Stimulated activated CD4-positive, alpha-beta T cell treated with anti-CD3 and anti-CD28 coated beads, Interleukin-1b, Interleukin-23, amount 100 ng/mL, for 1 hour (primary cell): ENCODE results near the gene CTAG1A.
A peak's percentile ranks its signal among the peaks of the same experiment; 100 is the strongest.
"Not testable (repeated sequence)": the region's sequence is repeated elsewhere in the genome, so short reads cannot be mapped to it uniquely, and the experiment has no call there.

Experiments
- DNase-seq, 2 donors: peaks; one replicate each; pipeline ENCODE4 v3.0.0-alpha.2; 2020; ENCODE audit warnings: low read depth in 2 of 2

The CTAG1A gene

GRCh38 chrX:154584585-154585183 is at the start of gene CTAG1A:
Gene CTAG1A (plus strand): TSS chrX:154585133. CDS start chrX:154585207, 74 bp downstream.
- DNase-seq: not testable (repeated sequence)

- no peak for DNase-seq
Measured at GRCh38 chrX:154535892-154536291, 49.0 kb upstream of the CTAG1A start.

- no peak for DNase-seq
Measured at GRCh38 chrX:154539077-154539476, 45.9 kb upstream of the CTAG1A start.

DNA sequence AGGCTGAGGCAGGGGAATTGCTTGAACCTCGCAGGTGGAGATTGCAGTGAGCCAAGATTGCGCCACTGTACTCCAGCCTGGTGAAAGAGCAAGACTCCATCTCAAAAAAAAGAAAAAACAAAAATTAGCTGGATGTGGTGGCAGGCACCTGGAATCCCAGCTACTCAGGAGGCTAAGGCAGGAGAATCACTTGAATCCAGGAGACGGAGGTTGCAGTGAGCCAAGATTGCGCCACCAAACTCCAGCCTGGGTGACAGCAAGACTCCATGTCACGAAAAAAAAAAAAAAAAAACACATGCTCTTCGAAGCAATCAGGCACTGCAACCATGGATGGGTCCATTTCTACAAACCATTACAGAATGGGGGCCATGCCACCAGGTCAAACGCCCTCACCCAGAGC is 44.6 kb upstream of the CTAG1A start:
- not testable (repeated sequence) for DNase-seq

- DNase-seq: no peak
Measured at GRCh38 chrX:154540897-154541535, 43.9 kb upstream of the CTAG1A start.

GRCh38 chrX:154541589-154541895 is 43.4 kb upstream of the CTAG1A start:
- no peak for DNase-seq

- peak in 1 of 2 donors; percentile 35 for DNase-seq
Measured at GRCh38 chrX:154541896-154542722, 42.8 kb upstream of the CTAG1A start.

DNA sequence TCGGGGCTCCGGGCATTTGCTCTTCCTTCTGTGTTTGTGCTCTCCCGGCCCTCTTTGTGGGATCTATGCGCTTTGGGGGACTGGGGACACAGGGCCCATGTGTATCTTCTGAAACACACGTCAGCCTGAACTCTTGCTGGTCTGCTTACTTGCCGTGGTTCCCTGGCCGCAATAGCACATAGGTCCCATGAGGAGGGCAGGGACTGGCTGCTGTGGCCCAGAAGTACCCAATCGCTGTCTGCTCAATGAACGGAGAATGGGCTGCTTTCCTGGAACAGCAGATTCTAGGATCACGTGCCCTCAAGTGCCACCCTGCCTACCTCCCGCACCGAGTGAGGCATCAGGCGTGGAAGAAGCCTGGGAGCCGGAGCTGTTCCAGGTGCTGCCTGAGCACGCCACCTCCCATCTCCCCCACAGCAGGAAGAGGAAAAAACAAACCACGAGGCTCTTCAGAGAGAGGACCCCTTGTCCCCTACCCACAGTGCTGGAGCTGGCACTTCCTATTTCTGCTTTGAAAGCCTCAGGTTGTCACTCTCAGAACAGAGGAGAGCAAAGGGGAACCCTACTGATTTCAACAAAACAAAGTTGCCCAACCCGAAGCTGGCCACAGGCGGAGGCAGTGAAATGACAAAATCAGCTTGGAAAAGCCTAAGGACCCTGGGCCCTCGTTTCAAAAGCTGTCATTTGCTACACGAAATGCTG is 42.1 kb upstream of the CTAG1A start:
- no peak for DNase-seq

DNA sequence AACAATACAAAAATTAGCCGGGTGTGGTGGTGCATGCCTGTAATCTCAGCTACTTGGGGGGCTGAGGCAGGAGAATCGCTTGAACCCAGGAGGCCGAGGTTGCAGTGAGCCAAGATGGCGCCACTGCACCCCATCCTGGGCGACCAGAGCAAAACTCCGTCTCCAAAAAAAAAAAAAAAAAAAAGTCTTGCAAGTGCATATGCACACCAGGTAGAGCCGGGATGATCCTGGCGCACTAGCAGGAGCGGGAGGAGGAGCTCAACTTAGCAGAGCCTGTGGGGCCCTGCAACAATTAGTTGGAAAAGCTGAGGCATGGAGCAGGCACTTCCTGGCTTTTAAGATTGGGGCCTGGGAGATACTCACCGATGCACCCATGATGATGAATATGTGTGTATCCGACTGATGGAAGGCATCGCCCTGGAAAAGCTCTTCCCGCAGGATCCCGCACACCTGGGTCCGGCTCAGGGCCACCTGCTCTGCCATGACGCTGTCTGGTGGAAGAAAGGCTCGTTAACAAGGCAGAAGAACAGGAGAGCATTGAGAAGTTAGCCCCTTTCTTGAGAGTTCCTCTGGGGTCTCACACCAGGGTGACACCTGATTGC is 39.2 kb upstream of the CTAG1A start:
- DNase-seq: no peak

GRCh38 chrX:154546354-154547244 is 38.3 kb upstream of the CTAG1A start, which contains the start of gene G6PD:
Gene G6PD (minus strand): TSS chrX:154546846. CDS start chrX:154546155, 691 bp downstream.
- DNase-seq: peak; percentile 63 to 64

DNA sequence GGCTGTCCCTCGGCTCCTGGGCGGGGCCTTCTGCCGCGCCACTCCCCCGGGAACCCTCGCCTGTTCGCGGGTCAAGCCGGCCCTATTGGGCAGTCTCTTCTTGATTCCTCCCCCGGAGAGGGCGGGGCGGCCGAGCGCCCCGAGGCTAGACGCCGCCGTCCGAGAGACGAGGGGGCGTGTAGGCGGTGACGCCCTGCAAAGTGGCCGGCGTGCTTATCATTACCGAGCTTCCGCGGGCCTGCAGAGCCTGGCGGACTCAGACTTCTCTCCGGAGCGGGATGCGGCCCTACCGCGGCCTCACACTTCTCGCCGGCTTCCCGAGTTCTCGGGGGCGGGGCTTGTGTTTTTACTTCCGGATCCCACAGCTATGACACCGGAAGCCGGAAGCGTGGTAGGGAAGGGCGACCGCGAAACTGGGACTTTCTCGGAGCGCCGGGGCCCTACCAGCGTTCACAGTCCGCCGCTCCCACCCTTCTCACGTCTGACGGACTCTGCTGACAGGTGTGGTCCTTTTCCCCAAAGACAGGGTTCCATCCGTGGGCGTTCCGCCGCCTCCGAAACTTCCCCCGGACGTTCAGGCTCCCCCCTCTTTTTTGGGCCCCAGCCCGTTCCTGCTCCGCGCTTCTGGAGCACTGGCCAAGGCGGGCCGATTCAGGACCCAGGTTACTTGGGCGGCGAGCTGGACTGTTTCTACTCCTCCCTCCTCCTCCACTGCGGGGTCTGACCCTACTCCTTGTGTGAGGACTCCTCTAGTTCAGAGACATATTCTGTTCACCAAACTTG is 37.5 kb upstream of the CTAG1A start, which contains the start of gene IKBKG:
IKBKG (plus strand) TSS at position 376 of the 783 bp plus-strand sequence. CDS start 4,383 bp downstream, outside the sequence.
- peak; percentile 70 to 73 for DNase-seq

DNA sequence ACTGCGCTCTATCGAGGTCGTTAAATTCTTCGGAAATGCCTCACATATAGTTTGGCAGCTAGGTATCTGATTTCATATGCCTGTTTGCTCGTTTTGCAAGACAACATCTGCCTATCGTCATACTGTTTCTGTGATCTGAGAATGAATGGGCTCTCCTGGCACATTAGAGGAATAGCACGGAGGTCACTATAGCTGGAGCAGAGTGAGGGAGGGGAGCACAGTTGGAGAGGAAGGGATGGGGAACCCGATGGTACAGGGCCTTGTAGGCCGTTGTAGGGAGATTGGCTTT is 37.0 kb upstream of the CTAG1A start:
- no peak for DNase-seq

DNA sequence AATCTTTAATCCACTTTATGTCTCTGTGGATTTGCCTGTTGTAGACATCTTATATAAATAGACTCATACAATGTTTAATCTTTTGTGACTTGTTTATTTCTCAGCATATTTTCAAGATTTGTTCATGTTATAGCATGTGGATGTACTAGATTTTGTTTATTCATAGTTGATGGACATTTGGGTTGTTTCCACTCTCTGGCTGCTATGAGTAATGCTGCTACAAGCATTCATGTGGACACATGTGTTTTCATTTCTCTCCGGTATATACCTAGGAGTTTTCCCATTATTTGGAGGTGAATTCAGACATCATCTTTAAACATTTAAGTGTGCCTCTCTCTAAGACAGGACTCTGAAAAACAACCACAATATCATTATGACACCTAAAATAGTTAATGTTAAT is 35.2 kb upstream of the CTAG1A start:
- no peak for DNase-seq

GRCh38 chrX:154552112-154552806 is 32.7 kb upstream of the CTAG1A start:
- not testable (repeated sequence) for DNase-seq

GRCh38 chrX:154558060-154558690 is 26.8 kb upstream of the CTAG1A start:
- not testable (repeated sequence) for DNase-seq

DNA sequence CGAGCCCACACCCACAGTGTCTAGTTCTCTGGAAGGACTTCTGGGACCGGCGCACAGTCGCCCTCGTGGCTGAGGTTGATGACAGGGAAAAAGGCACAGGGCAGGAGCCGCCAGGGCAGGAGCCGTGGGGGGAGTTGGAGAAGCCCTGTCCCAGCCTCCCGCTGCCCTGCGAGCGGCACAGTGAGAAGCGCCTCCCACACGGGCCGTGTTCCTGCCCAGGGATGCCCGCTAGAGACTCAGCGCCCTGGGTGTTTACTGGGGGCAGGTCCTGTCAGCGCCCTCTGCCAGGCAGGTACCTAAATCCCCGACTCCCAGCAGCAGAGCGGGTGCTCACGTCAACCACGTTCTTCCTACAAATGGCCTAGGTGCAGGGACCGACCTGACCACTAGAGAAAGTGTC is 26.0 kb upstream of the CTAG1A start:
- not testable (repeated sequence) for DNase-seq

DNA sequence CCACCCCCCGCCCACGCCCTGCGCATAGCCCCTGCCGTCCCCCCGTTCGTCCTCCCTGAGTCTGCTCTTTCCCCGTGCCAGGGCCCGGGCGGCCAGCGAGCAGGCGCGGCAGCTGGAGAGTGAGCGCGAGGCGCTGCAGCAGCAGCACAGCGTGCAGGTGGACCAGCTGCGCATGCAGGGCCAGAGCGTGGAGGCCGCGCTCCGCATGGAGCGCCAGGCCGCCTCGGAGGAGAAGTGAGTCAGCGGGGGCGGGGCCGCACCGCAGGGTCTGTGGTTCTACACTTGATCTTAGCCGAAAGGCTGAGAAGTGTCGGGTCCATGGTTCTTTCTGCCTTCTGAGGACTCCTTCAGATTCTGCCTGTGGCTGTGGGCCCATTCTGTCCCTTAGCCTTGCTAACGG is 24.6 kb upstream of the CTAG1A start:
- not testable (repeated sequence) for DNase-seq

GRCh38 chrX:154562295-154562694 is 22.6 kb upstream of the CTAG1A start:
- DNase-seq: not testable (repeated sequence)

DNA sequence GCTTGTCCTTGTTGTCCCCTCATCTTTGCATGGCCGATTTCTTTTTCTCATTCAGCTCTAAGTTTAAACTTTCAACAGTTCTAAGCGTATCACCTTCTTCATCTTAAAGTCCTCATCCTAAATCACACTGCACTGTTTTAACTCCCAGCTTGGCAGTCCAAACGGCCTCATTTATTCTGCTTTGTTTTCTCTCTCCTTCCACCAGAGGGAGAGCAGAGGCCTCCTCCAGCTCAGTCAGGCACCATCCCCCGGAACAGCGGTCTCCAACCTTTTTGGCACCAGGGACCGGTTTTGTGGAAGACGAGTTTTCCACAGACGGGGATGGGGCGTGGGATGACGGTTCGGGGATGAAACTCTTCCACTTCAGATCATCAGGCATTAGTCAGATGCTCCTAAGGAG is 14.6 kb upstream of the CTAG1A start:
- not testable (repeated sequence) for DNase-seq
